Measurements from ENCODE around the gene GPRIN1.

The GPRIN1 gene

DNA sequence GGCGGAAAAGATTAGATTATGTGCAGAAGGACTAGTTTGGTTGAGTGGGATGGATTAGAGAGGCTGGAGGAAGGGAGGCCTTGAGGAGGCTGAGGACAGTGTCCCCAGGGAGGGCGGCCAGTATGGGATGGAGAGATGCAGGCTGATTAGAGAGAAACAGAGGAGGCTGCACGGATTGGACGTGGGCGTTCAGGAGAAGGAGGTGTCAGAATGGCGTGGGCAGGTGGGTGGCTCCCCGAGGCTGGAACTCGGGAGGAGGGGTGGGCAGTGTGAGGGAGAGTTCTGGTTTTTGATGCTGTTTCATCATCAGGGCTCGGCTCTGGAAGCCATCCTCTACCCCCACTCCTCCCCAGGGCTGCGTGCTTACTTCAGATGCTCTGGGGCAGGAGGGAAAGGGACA lies 47.8 kb downstream of the GPRIN1 start:
- TF ChIP-seq CEBPB (IDR thresholded peaks at IDR 0.05) (no peak), EGR1 (IDR thresholded peaks at IDR 0.05) (0 out of 2 replicates have a peak, but pooled peaks have one; percentile 13)
- TF ChIP-seq, protein P1, sequence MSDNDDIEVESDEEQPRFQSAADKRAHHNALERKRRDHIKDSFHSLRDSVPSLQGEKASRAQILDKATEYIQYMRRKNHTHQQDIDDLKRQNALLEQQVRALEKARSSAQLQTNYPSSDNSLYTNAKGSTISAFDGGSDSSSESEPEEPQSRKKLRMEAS (IDR thresholded peaks at IDR 0.05): no peak

DNA sequence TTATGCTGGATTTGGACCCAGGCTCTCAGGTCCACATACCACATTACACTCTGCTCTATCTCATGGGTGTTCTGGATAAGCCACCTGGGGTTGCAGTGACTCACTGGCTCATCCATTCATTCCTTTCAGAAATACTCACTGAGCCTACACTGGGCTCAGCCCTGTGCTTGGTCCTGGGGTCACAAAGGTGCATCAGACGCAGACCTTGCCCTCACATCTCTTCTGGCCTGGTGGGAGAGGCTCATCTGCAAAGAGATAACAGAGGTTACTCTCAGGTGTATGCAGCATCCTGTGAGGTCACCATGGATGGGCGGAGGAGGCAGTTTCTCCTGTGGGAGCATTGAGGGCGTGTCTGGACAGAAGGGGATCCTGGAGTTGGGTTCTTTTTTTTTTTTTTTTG lies 48.7 kb downstream of the GPRIN1 start:
- TF ChIP-seq CREB1 (IDR thresholded peaks at IDR 0.05; ENCODE audit: low read depth) (no peak), YY1 (IDR thresholded peaks at IDR 0.05; ENCODE audit: low read depth) (no peak), NFIC (IDR thresholded peaks at IDR 0.05) (no peak), TCF12 (IDR thresholded peaks at IDR 0.05; ENCODE audit: low read depth) (no peak), RAD21 (IDR thresholded peaks at IDR 0.05; ENCODE audit: low read depth) (no peak), EGR1 (IDR thresholded peaks at IDR 0.05) (no peak), TEAD4 (IDR thresholded peaks at IDR 0.05) (no peak), CEBPB (IDR thresholded peaks at IDR 0.05) (no peak), ZBTB7A (IDR thresholded peaks at IDR 0.05; ENCODE audit: low read depth) (no peak), EP300 (IDR thresholded peaks at IDR 0.05; ENCODE audit: borderline replicate concordance) (no peak), FOXM1 (IDR thresholded peaks at IDR 0.05; ENCODE audit: borderline replicate concordance, low read depth) (no peak), TAF1 (IDR thresholded peaks at IDR 0.05; ENCODE audit: low read depth) (no peak)
- TF ChIP-seq, protein P1 (IDR thresholded peaks at IDR 0.05): no peak
- TF ChIP-seq, protein P2, sequence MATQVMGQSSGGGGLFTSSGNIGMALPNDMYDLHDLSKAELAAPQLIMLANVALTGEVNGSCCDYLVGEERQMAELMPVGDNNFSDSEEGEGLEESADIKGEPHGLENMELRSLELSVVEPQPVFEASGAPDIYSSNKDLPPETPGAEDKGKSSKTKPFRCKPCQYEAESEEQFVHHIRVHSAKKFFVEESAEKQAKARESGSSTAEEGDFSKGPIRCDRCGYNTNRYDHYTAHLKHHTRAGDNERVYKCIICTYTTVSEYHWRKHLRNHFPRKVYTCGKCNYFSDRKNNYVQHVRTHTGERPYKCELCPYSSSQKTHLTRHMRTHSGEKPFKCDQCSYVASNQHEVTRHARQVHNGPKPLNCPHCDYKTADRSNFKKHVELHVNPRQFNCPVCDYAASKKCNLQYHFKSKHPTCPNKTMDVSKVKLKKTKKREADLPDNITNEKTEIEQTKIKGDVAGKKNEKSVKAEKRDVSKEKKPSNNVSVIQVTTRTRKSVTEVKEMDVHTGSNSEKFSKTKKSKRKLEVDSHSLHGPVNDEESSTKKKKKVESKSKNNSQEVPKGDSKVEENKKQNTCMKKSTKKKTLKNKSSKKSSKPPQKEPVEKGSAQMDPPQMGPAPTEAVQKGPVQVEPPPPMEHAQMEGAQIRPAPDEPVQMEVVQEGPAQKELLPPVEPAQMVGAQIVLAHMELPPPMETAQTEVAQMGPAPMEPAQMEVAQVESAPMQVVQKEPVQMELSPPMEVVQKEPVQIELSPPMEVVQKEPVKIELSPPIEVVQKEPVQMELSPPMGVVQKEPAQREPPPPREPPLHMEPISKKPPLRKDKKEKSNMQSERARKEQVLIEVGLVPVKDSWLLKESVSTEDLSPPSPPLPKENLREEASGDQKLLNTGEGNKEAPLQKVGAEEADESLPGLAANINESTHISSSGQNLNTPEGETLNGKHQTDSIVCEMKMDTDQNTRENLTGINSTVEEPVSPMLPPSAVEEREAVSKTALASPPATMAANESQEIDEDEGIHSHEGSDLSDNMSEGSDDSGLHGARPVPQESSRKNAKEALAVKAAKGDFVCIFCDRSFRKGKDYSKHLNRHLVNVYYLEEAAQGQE (IDR thresholded peaks at IDR 0.05; ENCODE audit: low read depth): no peak
- TF ChIP-seq, protein P3, sequence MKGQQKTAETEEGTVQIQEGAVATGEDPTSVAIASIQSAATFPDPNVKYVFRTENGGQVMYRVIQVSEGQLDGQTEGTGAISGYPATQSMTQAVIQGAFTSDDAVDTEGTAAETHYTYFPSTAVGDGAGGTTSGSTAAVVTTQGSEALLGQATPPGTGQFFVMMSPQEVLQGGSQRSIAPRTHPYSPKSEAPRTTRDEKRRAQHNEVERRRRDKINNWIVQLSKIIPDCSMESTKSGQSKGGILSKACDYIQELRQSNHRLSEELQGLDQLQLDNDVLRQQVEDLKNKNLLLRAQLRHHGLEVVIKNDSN (IDR thresholded peaks at IDR 0.05): no peak

DNA sequence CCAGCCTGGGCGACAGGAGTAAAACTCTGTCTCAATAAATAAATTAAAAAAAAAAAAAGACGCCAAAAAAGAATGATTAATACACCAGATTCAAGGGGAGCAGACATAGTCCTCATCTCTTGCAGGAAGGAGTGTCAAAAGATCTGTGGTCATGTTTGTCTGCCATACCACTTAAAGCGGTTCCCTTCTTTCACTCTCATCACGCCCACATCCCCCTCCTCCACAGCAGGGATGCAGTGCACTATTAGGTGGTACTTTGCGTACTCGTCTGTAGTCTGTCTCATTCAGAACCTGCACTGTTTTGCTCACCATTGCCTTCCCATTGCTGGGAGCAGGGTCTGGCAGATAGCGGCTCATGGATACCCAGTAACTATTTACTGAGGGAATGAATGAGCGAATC lies 49.6 kb downstream of the GPRIN1 start:
- TF ChIP-seq EP300 (IDR thresholded peaks at IDR 0.05; ENCODE audit: borderline replicate concordance) (no peak), CREB1 (IDR thresholded peaks at IDR 0.05; ENCODE audit: low read depth) (no peak), TCF12 (IDR thresholded peaks at IDR 0.05; ENCODE audit: low read depth) (no peak), CEBPB (IDR thresholded peaks at IDR 0.05) (no peak), ZBTB7A (IDR thresholded peaks at IDR 0.05; ENCODE audit: low read depth) (no peak), FOXM1 (IDR thresholded peaks at IDR 0.05; ENCODE audit: borderline replicate concordance, low read depth) (no peak), RAD21 (IDR thresholded peaks at IDR 0.05; ENCODE audit: low read depth) (no peak), TAF1 (IDR thresholded peaks at IDR 0.05; ENCODE audit: low read depth) (no peak), TEAD4 (IDR thresholded peaks at IDR 0.05) (no peak), EGR1 (IDR thresholded peaks at IDR 0.05) (no peak), NFIC (IDR thresholded peaks at IDR 0.05) (no peak), YY1 (IDR thresholded peaks at IDR 0.05; ENCODE audit: low read depth) (no peak)
- TF ChIP-seq, protein P3 (IDR thresholded peaks at IDR 0.05): no peak
- TF ChIP-seq, protein P1 (IDR thresholded peaks at IDR 0.05): no peak
- TF ChIP-seq, protein P2 (IDR thresholded peaks at IDR 0.05; ENCODE audit: low read depth): no peak

DNA sequence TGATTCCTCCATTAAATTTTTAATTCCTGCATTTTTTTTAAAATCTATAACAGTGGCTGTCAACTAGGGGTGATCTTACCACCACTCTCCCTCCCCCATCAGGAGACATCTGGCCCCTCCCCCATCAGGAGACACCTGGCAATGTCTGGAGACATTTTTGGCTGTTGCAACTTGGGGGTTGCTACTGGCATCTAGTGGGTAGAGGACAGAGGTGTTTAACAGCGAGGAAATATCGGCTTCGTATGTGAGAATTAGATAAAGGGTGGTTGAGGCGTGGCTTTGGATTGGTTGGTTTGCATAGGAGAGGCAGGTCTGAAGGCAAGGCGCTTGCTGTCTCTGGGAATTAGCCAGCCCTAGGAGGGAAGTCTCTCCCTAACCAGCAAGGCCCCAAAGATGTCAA lies 50.3 kb downstream of the GPRIN1 start:
- TF ChIP-seq FOXM1 (IDR thresholded peaks at IDR 0.05; ENCODE audit: borderline replicate concordance, low read depth) (no peak), RAD21 (IDR thresholded peaks at IDR 0.05; ENCODE audit: low read depth) (peak; percentile 8; the same call in 1 of the 2 replicates)

DNA sequence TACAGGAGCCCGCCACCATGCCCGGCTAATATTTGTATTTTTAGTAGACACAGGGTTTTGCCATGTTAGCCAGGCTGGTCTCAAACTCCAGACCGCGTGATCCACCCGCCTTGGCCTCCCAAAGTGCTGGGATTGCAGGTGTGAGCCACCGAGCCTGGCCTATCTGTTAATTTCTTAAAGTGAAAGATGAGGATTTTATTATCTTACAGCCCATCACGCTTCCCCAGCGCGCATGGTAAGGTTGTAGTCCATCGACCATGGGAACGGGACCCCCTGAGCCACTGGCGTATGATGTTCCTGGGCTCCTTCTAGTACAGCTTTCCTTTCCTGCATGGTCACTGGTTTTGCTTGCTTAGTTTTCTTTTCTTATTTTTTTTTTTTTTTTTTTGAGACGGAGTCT lies 52.1 kb downstream of the GPRIN1 start:
- no peak for TF ChIP-seq FOXM1 (IDR thresholded peaks at IDR 0.05; ENCODE audit: borderline replicate concordance, low read depth)
- no peak for TF ChIP-seq NFIC (IDR thresholded peaks at IDR 0.05)
- no peak for TF ChIP-seq TCF12 (IDR thresholded peaks at IDR 0.05; ENCODE audit: low read depth)
- TF ChIP-seq EGR1 (IDR thresholded peaks at IDR 0.05): no peak
- no peak for TF ChIP-seq EP300 (IDR thresholded peaks at IDR 0.05; ENCODE audit: borderline replicate concordance)
- TF ChIP-seq, protein P3 (IDR thresholded peaks at IDR 0.05): no peak
- TF ChIP-seq, protein P2 (IDR thresholded peaks at IDR 0.05; ENCODE audit: low read depth): no peak
- TF ChIP-seq CEBPB (IDR thresholded peaks at IDR 0.05): no peak
- TF ChIP-seq TEAD4 (IDR thresholded peaks at IDR 0.05): no peak
- TF ChIP-seq CREB1 (IDR thresholded peaks at IDR 0.05; ENCODE audit: low read depth): no peak
- TF ChIP-seq, protein P1 (IDR thresholded peaks at IDR 0.05): no peak
- TF ChIP-seq TAF1 (IDR thresholded peaks at IDR 0.05; ENCODE audit: low read depth): no peak
- no peak for TF ChIP-seq ZBTB7A (IDR thresholded peaks at IDR 0.05; ENCODE audit: low read depth)
- TF ChIP-seq RAD21 (IDR thresholded peaks at IDR 0.05; ENCODE audit: low read depth): no peak
- no peak for TF ChIP-seq YY1 (IDR thresholded peaks at IDR 0.05; ENCODE audit: low read depth)

All from Ishikawa (cell line).